Renal cortical epithelial cell (primary cell): Measurements from ENCODE around the gene IRX2. TPM values are rescaled to one million over a fixed set of nuclear protein-coding genes. Genes with fewer than 3 reads are reported as not detected.

Source experiments
- DNase-seq: peaks from one replicate; pipeline ENCODE4 v3.0.0-alpha.2; 2011; ENCODE audit warnings: low read depth
- total RNA-seq: library from RNA; depleted of rRNA; stranded (reverse); fragments of >200 nt; gene quantifications from 2 replicates; pipeline ENCODE4 v1.2.3, GENCODE V29; 2014

IRX2 gene
- total RNA-seq, 1 donor from 2014 or later = 20.5 TPM

DNA sequence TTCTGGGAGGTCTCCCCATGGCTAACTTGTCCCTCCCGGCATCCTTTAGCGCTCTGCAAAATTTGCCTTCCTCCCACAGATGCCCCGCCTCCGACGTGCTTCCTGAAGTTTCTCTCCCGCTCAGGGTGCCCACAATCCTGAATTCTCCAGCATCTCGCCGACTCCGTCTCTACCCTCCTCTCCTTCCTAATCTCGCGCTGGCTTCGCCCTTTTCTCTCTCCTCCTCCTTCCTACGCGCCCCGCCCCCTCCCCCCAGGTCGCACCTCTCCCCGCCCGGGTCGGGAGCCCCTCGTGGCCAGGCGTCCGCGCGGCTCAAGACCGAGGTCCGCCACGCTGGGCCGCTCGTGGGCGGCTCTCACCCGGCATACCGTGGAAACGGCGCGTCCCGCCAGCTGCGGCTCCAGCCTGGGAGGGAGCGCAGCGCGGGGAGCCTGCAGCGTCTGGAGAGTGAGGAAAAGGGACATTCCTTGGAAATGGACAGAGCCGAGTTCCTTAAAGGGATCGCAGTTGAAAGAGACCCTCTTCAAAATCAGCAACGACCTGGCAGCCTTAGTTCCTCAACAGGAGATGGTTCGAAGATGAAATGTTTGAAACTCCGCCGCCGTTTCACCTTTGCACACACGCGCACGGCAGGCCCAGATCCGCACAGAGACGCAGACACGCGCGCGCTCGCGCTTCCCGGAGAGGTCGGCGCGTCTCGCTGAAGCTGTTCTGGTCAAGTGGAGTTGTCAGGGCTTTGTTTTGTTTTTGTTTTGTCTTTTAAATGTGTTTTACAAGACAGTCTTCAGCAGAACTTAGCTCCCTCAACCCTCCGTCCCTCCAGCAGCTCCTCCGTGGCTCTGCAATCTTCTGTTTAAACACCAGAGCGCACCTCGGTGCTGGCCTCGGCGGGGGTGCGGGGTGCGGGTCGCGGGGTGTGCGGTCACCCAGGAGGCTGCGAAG is 5.0 kb upstream of the IRX2 start:
- peak; percentile 49 for DNase-seq

- DNase-seq = no peak
Measured at GRCh38 chr5:2755681-2756171, 4.2 kb upstream of the IRX2 start.

GRCh38 chr5:2755076-2755680 is 3.7 kb upstream of the IRX2 start:
- no peak for DNase-seq

DNA sequence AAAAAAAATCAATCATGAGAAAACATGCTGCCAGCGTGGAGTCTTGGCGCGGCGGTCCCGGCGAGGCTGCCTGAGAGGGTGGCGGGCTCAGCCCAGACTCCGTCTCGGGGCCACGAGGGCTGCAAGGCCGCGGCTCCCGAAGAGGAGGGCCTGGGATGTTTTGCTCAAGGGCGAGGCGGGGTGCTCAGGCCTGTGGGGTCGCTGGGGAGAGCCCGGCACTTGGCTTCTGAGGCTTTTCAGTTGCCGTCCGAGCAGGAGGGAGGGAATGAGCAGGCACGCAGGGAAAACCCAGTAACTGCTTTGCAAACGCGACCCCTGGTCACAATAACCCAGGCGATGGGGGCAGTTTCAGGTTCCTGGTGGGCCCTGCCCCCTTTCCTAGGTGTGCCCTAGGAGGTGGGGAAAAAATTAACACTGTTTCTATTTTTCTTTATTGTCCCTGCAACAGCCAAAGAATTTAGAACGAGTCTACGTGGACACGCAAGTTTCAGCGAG is 3.2 kb upstream of the IRX2 start:
- no peak for DNase-seq

DNA sequence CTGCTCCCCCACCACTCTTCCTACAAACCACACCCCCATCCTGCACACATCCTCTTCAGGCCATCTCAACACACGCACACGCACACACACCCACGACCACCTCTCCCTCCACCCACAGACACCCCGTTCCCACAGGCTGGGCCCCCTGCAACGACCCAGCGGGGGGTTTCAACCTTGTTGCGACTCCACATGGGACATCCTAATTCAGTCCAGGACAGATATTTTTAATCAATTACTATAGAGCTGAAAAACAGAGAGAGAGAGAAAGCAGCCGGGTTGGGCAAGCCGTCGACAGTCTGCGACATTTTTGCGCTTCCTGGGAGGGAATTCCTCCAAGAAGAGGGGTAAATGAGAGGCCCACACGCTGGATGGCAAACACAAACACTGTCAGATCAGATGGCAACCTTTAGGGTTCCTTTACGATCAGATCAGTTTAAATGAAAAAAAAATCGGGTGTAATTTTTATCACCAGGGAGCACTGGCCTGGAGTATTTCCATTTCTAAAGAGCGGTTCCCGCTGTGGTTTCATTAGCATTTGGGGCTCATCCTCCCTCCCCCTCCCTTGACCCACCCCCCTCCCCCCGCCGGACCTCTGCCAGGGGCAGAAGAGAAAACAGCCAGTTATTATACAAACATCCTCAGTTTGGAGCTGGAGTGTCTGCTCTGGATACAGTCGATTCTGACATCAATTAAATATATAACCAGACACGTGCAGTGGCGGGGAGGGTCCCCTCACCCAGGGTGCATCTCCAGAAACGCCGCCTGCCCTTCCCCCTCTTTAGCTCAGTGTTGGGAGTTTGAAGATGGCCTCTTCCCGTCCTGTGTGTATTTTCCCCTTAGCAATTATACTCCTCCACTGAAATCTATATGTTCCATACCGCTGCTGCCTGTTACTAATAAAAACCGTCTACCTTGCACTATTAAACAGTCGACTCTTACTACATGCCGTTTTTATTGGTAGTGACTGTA is 2.3 kb upstream of the IRX2 start:
- no peak for DNase-seq

- no peak for DNase-seq
Measured at GRCh38 chr5:2752821-2753439, 1.5 kb upstream of the IRX2 start.

DNA sequence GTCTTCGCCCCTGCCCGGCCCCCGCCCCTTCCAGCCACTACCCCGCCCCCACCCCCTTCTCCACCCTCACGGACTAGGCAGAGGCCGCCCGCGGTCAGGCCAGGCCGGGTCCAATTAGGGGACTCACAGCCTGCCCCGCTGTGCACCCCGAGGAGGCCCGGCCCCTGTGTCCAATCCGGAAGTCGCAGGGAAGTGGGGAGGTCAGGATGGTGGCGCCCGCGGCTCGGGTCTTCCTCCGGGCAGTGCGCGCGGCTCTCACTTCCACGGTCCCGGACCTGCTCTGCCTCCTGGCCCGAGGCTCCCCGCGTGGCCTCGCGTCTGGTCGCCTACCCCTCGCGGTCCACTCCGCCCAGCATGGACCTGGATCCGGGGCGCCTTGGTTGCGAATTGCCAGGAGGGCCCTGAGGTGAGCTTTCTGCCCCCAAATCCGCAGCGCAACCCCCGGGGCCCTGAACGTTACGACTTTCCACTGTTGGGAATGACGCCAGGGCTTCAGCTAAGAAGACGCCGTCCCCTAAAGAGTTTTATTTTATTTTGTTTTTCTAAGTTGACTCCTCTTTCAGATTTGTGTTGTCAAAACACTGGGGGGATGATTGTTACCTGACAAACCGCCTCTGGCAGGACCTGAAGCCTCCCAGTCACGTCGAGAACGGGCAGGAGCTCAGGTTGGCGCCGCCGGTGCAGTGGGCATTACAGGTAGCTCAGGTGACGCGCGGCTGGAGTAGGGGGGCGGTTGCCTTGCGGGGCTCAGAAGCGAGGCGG is 763 bp upstream of the IRX2 start:
- no peak for DNase-seq

DNA sequence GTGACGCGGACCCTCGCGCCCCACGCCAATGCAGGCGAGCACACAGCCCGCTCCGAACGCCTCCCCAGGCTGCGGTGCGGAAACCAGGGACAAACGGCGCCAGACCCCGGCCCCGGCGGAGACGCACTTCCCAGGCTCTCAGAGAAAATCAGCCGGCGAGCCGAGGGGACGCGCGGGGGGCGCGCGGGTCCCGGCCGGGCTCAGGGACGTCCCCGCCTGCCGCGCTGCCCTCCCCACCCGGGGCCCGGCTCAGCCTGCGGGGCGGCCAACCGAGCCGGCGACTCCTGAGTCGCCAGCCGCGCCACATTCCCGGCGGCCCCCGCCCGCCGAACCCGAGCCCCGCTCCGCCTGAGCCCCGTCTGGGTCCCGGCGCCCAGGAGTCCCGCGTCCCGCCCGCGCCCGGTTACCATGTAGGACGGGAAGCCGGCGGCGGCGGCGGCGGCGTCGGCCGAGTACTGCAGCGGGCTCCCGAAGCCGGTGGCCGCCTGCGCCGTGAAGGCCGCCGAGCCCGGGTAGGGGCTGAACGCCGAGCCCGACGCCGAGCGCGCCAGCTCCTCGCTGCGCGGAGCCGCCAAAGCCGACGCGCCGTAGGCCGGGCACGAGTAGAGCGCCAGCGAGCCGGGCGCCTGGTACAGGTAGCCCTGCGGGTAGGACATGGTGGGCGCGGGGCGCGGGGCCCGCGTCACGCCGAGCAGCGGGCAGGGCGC is 566 bp downstream of the IRX2 start:
- DNase-seq = no peak

GRCh38 chr5:2750026-2750757 is 1.3 kb downstream of the IRX2 start:
- DNase-seq = no peak

DNA sequence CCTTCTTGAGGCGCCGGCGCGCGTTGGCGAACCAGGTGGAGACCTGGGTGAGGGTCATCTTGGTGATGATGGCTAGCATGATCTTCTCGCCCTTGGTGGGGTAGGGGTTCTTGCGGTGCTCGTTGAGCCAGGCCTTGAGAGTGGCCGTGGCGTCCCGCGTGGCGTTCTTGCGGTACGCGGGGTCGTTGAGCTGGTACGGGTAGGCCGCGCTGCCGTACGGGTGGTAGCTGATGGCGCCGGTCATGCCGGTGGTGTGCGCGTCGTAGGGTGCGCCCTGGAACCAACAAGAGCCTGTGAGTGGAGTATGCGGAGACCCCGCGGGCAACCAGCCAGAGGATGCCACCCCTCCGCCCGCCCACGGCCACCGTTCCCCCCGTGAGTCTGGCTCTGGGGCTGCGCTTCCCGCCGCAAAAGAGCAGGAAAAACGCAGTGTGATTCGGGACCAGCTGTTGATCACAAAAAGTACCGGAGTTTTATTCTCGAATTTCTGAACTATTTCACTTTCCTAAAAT is 1.9 kb downstream of the IRX2 start:
- no peak for DNase-seq

DNA sequence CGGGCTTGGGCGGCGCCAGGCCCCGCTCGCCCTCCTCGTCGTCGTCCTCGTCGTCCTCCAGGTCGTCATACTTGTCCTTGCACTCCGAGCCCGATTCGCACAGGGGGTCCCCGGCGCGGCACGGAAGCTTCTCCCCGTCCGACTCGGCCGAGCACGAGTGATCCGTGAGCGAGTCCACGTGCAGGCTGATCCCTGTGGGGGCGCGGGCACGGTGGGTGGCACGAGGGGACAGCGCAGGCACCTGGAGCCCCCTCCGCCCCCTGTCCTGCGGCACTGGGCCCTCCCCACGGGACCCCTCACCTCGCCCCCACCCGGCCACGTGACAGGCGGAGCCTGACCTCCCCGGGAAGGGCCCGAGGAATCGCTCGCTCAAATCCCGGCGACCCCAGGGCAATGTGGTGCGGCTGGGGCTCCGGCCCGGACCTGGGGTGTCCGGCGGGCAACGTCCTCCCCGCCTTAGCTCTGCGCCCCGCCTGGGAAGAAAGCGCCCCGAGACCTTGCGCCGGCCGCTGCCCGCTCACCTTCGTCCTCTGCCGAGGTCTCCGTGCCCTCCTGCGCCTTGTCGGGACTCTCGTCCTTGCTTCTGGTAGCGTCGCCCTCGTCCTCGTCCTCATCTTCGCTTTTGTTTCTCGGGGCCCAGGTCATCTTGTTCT is 2.5 kb downstream of the IRX2 start:
- DNase-seq = no peak

- DNase-seq = no peak
Measured at GRCh38 chr5:2748179-2748860, 3.2 kb downstream of the IRX2 start.

DNA sequence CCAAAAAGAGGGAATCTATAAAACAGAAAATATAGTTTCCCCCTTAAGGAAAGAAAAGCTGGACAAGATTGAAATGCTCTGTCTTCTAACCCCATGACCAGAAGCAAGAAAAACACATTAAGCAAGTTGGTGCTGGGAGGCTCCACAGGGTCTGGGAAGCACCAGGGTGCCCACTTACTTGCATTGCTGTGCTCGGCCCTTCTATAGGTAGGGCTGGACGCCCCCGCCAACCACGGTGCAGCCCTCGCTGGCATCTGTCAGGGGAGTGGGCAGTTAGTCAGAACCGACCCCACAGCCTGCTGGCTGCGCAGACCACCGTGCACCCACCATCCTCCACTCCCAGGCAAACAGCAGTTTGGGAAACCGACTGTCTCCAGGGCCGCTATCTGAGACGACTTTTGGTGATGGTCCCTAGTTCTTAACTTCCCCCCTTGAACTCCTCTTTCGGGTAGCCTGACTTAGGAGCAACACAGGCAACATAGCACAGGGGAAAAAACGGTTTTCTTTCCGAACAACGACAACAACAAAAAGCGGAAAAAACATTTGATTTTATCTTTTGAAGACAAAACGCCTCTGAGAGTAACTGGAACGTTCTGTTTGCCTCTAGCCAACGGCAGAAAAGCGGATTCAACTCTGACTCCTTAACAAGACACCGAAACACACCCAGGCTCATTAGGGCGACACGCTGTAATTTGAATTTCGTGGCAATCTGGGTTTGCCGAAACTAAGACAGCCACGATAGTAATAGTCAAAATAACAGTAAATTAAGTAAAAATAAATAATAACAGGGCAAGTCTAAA is 3.9 kb downstream of the IRX2 start:
- DNase-seq = no peak

GRCh38 chr5:2746561-2747032 is 4.9 kb downstream of the IRX2 start:
- no peak for DNase-seq

DNA sequence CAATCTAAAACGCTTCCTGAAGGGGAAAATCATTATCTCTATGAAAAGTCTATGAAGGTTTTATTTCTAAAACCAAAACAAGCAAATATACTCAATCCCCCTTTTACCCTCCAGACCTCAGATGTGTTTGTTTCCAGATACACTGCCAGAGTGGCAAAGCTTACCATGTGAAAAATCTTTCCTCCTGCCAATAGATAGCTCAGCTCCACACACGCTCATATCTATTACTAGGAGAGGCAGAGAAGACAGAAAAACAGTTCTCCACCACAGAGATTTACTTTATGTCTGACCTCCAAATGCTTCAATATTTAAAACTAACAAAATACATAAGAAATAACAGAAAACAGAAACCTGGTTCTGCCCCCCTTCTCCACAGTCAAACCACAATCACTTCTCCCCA is 7.0 kb downstream of the IRX2 start:
- no peak for DNase-seq

- no peak for DNase-seq
Measured at GRCh38 chr5:2742921-2743679, 8.4 kb downstream of the IRX2 start.
